ENCODE measurements around the gene XRN1.

Gene XRN1

GRCh38 chr3:142282503-142282902 lies 165.3 kb downstream of the XRN1 start:
- Histone ChIP-seq H3K79me1 (ENCODE audit: low read length) (no peaks in the 10 kb centered on the region), H2BK12ac (ENCODE audit: low read length) (no peak overlapping the region), H3K9me3 (ENCODE audit: insufficient read depth, low read depth, low read length) (no peaks in the 10 kb centered on the region), H2AK5ac (ENCODE audit: low read length) (no peak overlapping the region), H3K27me3 (ENCODE audit: insufficient read depth, low read length) (no peaks in the 10 kb centered on the region), H3K23ac (ENCODE audit: low read length) (no peak overlapping the region), H3K4me3 (ENCODE audit: low read depth, low read length) (no peak overlapping the region), H3K36me3 (ENCODE audit: control insufficient read depth in 1 of 2, insufficient read depth in 2 of 2, low read length in 2 of 2) (no peaks in the 10 kb centered on the region), H4K91ac (ENCODE audit: low read depth, low read length) (no peak overlapping the region), H3K9ac (ENCODE audit: low read length) (no peak overlapping the region), H4K12ac (ENCODE audit: low read depth, low read length) (no peak overlapping the region), H4K8ac (ENCODE audit: low read depth, low read length) (no peak overlapping the region), H3K27ac (ENCODE audit: low read depth, low read length) (no peak overlapping the region), H3K4me1 (ENCODE audit: control insufficient read depth in 1 of 2, insufficient read depth in 2 of 2, low read length in 2 of 2) (no peaks in the 10 kb centered on the region), H2AFZ (ENCODE audit: insufficient read depth, low read length, poor library complexity) (no peak overlapping the region), H3K18ac (ENCODE audit: low read length) (no peak overlapping the region), H2BK5ac (ENCODE audit: low read depth, low read length, poor library complexity) (no peak overlapping the region), H2BK120ac (ENCODE audit: insufficient read depth, low read length, poor library complexity) (no peak overlapping the region), H3K4ac (ENCODE audit: low read depth, low read length) (no peak overlapping the region), H3K79me2 (ENCODE audit: control insufficient read depth, insufficient read depth, low read length, poor library complexity) (no peaks in the 10 kb centered on the region), H3K14ac (ENCODE audit: low read length) (no peak overlapping the region), H3K4me2 (ENCODE audit: low read length) (no peak overlapping the region)
- DNase-seq: no peak
- WGBS (ENCODE audit: extremely low coverage, insufficient coverage, insufficient read length): no CpG with 5 or more reads among the region's 4 CpGs

GRCh38 chr3:142281474-142281873 lies 166.4 kb downstream of the XRN1 start:
- DNase-seq: no peak
- H3K18ac ChIP-seq (ENCODE audit: low read length): no peak overlapping the region
- H4K8ac ChIP-seq (ENCODE audit: low read depth, low read length): no peak overlapping the region
- no peaks in the 10 kb centered on the region for H3K9me3 ChIP-seq (ENCODE audit: insufficient read depth, low read depth, low read length)
- H2BK12ac ChIP-seq (ENCODE audit: low read length): no peak overlapping the region
- no peak overlapping the region for H3K9ac ChIP-seq (ENCODE audit: low read length)
- H4K91ac ChIP-seq (ENCODE audit: low read depth, low read length): no peak overlapping the region
- no peaks in the 10 kb centered on the region for H3K27me3 ChIP-seq (ENCODE audit: insufficient read depth, low read length)
- H3K36me3 ChIP-seq (ENCODE audit: control insufficient read depth in 1 of 2, insufficient read depth in 2 of 2, low read length in 2 of 2): no peaks in the 10 kb centered on the region
- H2BK5ac ChIP-seq (ENCODE audit: low read depth, low read length, poor library complexity): no peak overlapping the region
- H2AK5ac ChIP-seq (ENCODE audit: low read length): no peak overlapping the region
- no peak overlapping the region for H3K14ac ChIP-seq (ENCODE audit: low read length)
- H2BK120ac ChIP-seq (ENCODE audit: insufficient read depth, low read length, poor library complexity): no peak overlapping the region
- no peak overlapping the region for H3K4ac ChIP-seq (ENCODE audit: low read depth, low read length)
- H3K79me1 ChIP-seq (ENCODE audit: low read length): no peaks in the 10 kb centered on the region
- whole genome bisulfite sequencing (ENCODE audit: extremely low coverage, insufficient coverage, insufficient read length): no CpG with 5 or more reads among the region's 1 CpG
- no peak overlapping the region for H3K4me2 ChIP-seq (ENCODE audit: low read length)
- no peak overlapping the region for H2AFZ ChIP-seq (ENCODE audit: insufficient read depth, low read length, poor library complexity)
- H3K27ac ChIP-seq (ENCODE audit: low read depth, low read length): no peak overlapping the region
- no peaks in the 10 kb centered on the region for H3K4me1 ChIP-seq (ENCODE audit: control insufficient read depth in 1 of 2, insufficient read depth in 2 of 2, low read length in 2 of 2)
- H3K23ac ChIP-seq (ENCODE audit: low read length): no peak overlapping the region
- no peak overlapping the region for H4K12ac ChIP-seq (ENCODE audit: low read depth, low read length)
- no peaks in the 10 kb centered on the region for H3K79me2 ChIP-seq (ENCODE audit: control insufficient read depth, insufficient read depth, low read length, poor library complexity)
- no peak overlapping the region for H3K4me3 ChIP-seq (ENCODE audit: low read depth, low read length)

DNA sequence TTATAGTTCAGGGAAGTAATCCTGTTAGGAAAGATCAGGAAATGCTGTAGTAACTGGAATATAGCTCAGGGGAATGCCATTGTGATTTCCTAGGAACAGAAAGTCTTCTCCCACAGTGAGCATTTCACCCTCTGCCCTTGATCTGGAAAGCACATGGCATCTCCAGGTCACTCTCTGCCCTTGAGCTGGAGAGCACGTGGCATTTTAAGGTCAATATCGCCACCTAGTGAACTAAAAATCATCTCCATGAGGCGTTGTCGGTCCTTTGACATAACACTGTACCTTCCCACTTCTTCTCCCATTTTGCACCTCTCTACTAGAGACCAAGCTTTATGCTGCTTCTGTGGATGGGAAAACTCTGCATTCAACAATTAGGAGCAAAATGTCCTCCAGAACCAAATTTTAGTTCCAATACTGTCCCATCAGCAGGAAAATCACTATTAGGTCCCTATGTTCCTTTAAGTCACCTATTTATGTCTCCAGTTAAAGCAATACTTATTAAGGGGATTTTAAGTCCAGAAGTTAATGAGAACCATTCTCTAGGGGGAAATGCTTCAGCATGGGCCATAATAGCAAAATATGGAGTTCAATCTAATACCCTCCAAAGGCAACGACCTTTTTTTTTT lies 167.8 kb downstream of the XRN1 start:
- no peak overlapping the region for H2AK5ac ChIP-seq (ENCODE audit: low read length)
- H3K4me3 ChIP-seq (ENCODE audit: low read depth, low read length): no peak overlapping the region
- WGBS (ENCODE audit: extremely low coverage, insufficient coverage, insufficient read length): no CpG with 5 or more reads among the region's 5 CpGs

DNA sequence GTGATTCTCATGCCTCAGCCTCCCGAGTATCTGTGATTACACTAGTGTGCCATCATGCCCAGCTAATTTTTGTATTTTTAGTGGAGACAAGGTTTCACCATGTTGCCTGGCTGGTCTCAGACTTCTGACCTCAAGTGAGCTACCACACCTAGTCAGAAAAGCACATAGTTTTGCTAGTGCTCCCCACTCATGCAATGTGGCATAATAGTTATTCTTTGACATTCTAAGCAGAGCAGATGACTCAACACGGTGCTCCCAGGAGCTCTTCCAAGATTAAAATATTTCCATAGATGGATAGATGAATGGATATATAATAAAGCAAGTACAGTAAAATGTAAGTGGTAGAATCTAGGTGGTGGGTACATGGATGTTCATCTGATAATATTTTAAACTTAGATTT lies 169.4 kb downstream of the XRN1 start:
- Histone ChIP-seq H3K36me3 (ENCODE audit: control insufficient read depth in 1 of 2, insufficient read depth in 2 of 2, low read length in 2 of 2) (no peaks in the 10 kb centered on the region), H2BK5ac (ENCODE audit: low read depth, low read length, poor library complexity) (no peak overlapping the region), H3K18ac (ENCODE audit: low read length) (no peak overlapping the region), H3K4ac (ENCODE audit: low read depth, low read length) (no peak overlapping the region), H4K12ac (ENCODE audit: low read depth, low read length) (no peak overlapping the region), H2AFZ (ENCODE audit: insufficient read depth, low read length, poor library complexity) (no peak overlapping the region), H2BK12ac (ENCODE audit: low read length) (no peak overlapping the region), H3K9ac (ENCODE audit: low read length) (no peak overlapping the region), H3K4me3 (ENCODE audit: low read depth, low read length) (no peak overlapping the region), H2BK120ac (ENCODE audit: insufficient read depth, low read length, poor library complexity) (no peak overlapping the region), H3K9me3 (ENCODE audit: insufficient read depth, low read depth, low read length) (no peaks in the 10 kb centered on the region), H3K14ac (ENCODE audit: low read length) (no peak overlapping the region), H3K4me2 (ENCODE audit: low read length) (no peak overlapping the region), H3K23ac (ENCODE audit: low read length) (no peak overlapping the region), H4K8ac (ENCODE audit: low read depth, low read length) (no peak overlapping the region), H3K27ac (ENCODE audit: low read depth, low read length) (no peak overlapping the region), H2AK5ac (ENCODE audit: low read length) (no peak overlapping the region), H3K79me1 (ENCODE audit: low read length) (no peaks in the 10 kb centered on the region), H3K27me3 (ENCODE audit: insufficient read depth, low read length) (no peaks in the 10 kb centered on the region), H3K79me2 (ENCODE audit: control insufficient read depth, insufficient read depth, low read length, poor library complexity) (no peaks in the 10 kb centered on the region), H4K91ac (ENCODE audit: low read depth, low read length) (no peak overlapping the region), H3K4me1 (ENCODE audit: control insufficient read depth in 1 of 2, insufficient read depth in 2 of 2, low read length in 2 of 2) (no peaks in the 10 kb centered on the region)
- WGBS (ENCODE audit: extremely low coverage, insufficient coverage, insufficient read length): no CpG with 5 or more reads among the region's 2 CpGs
- DNase-seq: no peak

More for the DNA sequence above, 167.8 kb downstream of the XRN1 start:
- H3K23ac ChIP-seq (ENCODE audit: low read length): no peak overlapping the region
- H3K4me2 ChIP-seq (ENCODE audit: low read length): no peak overlapping the region
- no peaks in the 10 kb centered on the region for H3K79me1 ChIP-seq (ENCODE audit: low read length)
- no peaks in the 10 kb centered on the region for H3K79me2 ChIP-seq (ENCODE audit: control insufficient read depth, insufficient read depth, low read length, poor library complexity)
- no peaks in the 10 kb centered on the region for H3K9me3 ChIP-seq (ENCODE audit: insufficient read depth, low read depth, low read length)
- H3K4ac ChIP-seq (ENCODE audit: low read depth, low read length): no peak overlapping the region
- H3K14ac ChIP-seq (ENCODE audit: low read length): no peak overlapping the region
- H2BK12ac ChIP-seq (ENCODE audit: low read length): no peak overlapping the region
- no peak overlapping the region for H2BK120ac ChIP-seq (ENCODE audit: insufficient read depth, low read length, poor library complexity)
- no peaks in the 10 kb centered on the region for H3K36me3 ChIP-seq (ENCODE audit: control insufficient read depth in 1 of 2, insufficient read depth in 2 of 2, low read length in 2 of 2)
- H4K12ac ChIP-seq (ENCODE audit: low read depth, low read length): no peak overlapping the region
- H2BK5ac ChIP-seq (ENCODE audit: low read depth, low read length, poor library complexity): no peak overlapping the region
- no peak overlapping the region for H3K9ac ChIP-seq (ENCODE audit: low read length)
- no peak overlapping the region for H3K18ac ChIP-seq (ENCODE audit: low read length)
- no peak overlapping the region for H4K8ac ChIP-seq (ENCODE audit: low read depth, low read length)
- H3K27ac ChIP-seq (ENCODE audit: low read depth, low read length): no peak overlapping the region
- no peak overlapping the region for H4K91ac ChIP-seq (ENCODE audit: low read depth, low read length)
- H3K4me1 ChIP-seq (ENCODE audit: control insufficient read depth in 1 of 2, insufficient read depth in 2 of 2, low read length in 2 of 2): no peaks in the 10 kb centered on the region
- no peaks in the 10 kb centered on the region for H3K27me3 ChIP-seq (ENCODE audit: insufficient read depth, low read length)
- DNase-seq: peak; percentile 53 to 87
- no peak overlapping the region for H2AFZ ChIP-seq (ENCODE audit: insufficient read depth, low read length, poor library complexity)
